HG02970 (cell line): ENCODE measurements around the gene GHRHR.

Experiments
- ATAC-seq: cut with Tn5 transposase; IDR thresholded peaks from one replicate; pipeline ENCODE4 v1.9.1; 2021; ENCODE audit warnings: mild to moderate bottlenecking, moderate library complexity, moderate number of reproducible peaks; ENCODE audit not compliant: unreplicated experiment, low FRiP score

Gene GHRHR

GRCh38 chr7:30927559-30927958 lies 36.2 kb upstream of the GHRHR start:
- no peak for ATAC-seq

- no peak for ATAC-seq
Observed at GRCh38 chr7:30928254-30928872, 35.4 kb upstream of the GHRHR start.

DNA sequence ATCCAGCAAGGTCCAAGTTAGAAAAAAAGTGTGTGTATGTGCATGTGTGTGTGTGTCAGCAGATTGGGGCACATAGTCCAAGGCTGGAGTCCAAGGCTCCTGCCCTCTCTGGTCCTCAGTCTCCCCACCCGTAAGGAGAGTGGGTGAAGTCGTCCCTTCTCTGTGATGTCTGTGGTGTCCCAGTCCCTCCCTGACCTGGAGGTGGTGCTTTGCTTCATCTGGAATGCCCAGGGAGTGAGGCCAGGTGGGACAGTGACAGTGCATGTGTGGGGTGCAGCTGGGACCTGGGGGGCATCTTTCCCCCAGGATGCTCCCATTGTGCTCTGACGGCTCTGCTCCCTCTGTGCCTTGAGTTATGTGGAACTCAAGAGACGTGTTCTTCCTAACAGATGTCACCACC lies 34.1 kb upstream of the GHRHR start:
- no peak for ATAC-seq

DNA sequence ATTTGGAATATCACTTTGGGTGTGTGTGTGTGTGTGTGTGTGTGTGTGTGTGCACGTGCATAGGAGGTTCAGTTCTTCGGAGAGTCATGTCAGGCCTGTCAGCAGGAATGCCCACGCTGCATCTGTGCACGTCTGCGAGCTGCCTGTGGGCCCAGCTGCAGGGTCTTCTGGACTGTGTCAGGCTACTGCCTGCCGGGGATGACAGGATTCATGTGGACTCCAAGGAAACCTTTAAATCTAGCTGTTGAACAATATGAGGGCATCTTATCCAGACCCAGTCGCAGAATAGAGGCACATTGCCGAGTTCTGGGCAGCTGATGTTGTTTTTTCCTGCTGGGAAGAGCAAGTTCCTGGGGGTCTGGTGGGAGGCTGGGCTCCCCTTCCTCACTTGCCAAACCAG lies 33.1 kb upstream of the GHRHR start:
- no peak for ATAC-seq

DNA sequence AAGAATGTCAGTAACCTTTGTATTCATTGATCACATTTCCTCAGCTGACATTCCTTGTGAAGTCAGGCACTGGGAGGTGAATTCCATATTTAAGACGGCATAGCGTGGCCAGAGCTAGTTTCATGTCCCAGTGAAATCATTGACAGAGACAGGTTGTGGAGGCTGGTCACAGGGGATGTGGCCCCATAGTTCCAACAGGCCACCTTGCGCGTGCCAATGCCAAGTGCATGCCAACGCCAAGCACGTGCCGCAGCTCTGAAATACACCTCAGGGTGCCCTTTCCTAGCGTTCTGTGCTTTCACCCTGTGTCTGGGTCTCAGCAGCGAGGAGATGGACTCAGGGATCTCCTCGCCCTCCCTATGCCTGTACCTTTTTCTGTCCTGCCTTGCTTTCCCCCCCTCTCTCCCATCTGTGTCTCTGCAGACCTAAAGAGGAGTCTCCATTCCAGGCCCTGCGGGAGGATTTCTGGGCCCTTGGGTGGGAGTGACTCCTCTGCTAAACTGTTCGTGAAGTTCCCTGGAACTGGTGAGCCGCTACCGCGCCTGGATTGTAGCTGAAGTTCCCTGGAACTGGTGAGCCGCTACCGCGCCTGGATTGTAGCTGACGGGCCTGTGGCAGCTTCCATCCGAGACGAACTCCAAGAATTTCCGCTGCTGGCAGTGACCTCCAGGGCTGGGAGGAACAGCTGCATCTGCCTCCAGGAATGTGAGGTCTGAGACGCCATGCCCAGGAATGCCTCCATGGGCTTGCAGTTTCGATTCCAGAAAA lies 32.4 kb upstream of the GHRHR start:
- no peak for ATAC-seq

DNA sequence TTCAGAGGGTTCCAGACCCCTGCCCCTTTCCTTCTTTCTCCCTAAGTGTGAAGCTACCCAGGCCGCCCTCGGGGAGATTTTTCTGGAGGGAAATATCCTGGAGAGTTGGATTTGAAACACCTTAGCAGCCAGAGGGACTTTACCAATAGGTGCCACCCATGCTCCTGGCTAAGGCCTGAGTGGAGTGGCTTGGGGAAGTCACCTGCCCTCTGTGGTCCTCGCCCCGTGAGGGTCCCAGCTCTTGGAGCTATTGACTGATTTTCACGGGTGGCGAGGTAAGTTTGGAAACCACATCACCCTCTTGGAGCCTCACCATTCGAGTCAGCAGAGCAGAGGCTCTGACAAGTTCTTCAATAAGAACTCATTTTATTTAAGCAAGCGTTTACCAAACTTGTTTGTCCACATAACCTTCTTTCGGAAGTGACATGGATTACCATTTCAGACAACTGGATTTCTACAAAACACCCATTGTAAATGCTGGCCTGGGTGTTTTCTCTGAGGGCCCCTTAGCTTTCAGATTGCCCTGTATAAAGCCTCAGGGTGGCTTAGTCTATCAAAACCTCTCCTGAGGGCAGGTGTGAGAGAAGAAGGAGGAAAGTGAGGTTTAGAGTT lies 31.7 kb upstream of the GHRHR start:
- no peak for ATAC-seq

GRCh38 chr7:30932562-30932961 lies 31.2 kb upstream of the GHRHR start:
- no peak for ATAC-seq

DNA sequence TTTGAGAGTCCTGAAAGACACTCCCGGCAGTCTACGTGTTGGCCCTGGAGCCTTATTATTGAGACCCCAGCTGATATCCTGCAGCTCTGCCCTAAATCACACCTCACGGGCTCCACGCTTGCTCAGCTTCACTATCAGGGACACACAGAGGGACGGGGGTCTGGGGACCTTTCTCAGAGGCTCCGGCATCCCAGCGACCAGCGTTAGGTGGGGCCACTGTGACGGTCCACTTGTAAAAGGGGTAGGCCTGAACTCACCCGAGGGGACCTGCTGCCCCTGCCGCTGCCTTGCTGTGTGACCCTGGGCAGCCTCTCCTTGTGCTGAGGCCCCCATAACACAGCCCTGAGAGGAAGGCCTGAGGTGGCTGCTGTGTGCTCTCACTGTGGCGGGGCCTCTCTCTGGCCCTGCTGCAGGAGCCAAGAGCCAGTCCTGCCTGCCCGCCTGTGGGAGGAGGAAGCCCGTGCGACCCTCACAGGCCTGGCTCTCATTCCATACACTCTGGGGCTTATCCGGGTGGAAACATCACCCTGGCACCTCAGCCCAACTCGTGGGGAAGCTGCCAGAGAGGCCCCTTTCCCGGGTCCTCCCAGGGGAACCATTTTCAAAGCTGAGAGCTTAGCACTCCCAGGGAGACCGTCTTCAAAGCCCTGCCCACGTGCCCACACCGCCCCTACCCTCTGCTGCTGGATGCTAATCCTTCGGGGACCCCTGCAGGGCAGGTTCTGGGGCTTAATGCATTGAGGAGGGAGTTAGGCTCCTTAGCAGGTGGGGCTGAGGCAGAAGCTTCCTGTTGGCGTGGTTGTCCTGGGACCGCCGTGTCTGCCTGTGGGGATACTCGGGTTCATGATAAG lies 30.4 kb upstream of the GHRHR start:
- ATAC-seq = no peak

DNA sequence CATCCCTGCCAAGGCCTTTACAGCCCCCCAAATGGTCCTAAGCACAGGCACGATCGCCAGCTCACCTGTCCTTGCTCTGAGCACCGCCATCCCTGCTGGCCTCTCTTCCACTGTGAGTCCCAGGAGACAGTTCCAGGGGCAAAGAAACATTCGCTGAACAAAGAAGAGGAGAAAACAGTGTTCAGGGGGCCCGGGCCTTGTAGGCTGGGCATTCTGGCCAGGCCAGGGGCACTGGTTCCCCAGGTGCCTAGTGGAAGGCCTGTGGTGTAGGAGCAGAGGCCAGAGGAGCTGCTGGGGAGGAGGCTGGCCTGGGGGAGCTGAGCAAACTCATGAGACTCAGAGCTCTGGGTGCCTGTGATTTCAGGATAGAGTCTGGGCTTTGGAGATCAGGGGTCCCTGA lies 29.5 kb upstream of the GHRHR start:
- ATAC-seq = no peak

- ATAC-seq = no peak
Observed at GRCh38 chr7:30934732-30935568, 28.8 kb upstream of the GHRHR start.

- no peak for ATAC-seq
Observed at GRCh38 chr7:30935569-30935877, 28.2 kb upstream of the GHRHR start.

GRCh38 chr7:30936650-30937245 lies 27.0 kb upstream of the GHRHR start:
- ATAC-seq = no peak

- ATAC-seq = no peak
Observed at GRCh38 chr7:30937416-30937815, 26.3 kb upstream of the GHRHR start.

DNA sequence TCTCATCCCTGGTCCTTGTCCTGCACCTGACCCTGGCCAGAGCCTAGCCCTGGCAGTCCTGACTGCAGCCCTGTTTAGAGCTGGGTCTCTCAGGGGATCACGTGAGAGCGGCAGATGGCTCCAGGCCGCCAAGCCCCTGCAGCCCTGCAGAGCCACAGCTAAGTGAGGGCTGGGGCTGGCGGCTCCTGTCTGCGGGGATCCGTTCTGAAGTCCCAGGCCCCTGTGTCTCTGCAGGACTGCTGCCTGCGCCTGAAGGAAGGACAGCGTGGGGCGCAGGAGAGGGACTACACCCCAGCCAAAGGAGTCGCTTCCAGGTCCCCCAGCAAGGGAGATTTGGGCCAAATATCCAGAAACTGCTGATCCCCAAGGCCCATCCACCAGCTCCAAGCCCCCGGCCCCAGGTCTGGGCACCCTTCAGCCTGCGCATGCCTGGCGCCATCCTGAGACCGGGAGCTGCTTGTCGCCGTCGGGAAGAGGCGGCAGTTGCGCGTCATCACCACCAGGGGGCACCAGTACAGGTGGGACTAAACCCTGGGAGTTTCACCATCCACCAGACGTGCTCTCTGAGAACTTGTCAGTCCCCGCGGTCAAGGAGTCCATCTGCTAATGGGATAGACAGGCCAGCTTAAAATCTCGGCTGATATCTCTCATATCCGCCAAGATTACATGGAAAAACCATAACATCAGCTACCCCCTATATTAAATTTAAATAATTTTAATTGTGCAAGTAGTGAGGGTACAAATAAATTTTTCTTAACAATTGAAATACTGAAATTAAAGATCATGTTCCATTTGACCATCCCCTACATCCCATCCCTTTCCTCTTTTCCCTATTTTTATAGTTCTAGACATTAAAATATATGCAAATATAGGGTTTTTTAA lies 25.1 kb upstream of the GHRHR start:
- no peak for ATAC-seq

- no peak for ATAC-seq
Observed at GRCh38 chr7:30941582-30942323, 22.0 kb upstream of the GHRHR start.

DNA sequence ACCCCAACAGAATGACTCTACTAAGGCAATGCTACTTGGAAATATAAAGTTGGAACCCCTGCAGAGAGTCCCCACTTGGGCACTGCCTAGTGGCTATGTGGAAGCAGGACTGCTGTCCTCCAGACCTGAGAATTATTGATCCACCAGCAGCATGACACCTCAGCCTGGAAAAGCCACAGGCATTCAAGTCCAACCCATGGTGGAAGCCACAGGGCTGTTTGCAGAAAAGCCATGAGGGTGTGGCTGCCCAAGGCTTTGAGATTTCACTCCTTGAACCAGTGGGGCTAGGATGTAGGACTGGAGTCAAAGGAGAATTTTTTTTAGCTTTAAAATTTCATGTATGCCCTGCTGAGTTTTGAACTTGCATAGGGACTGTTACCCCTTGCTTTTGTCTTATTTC lies 13.6 kb upstream of the GHRHR start:
- no peak for ATAC-seq

DNA sequence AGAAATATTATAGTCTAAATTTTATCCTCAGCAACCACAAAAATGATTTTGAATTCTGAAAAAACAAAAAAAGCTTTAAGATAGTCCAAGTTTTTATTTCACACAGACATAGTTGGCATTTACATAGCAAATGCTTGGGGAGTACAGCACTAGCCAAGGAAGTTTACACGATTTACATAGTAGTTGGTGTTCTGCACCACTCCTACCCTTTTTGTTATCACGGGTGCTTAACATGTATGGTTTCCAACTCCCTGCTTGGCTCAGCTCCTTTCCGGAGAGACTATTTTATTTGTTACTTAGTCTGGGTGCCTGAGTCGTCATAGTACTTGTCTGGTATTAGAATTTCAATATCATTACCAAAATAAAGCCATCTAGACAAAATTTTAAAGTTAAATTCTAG lies 8.8 kb upstream of the GHRHR start:
- no peak for ATAC-seq

GRCh38 chr7:30956704-30957103 lies 7.0 kb upstream of the GHRHR start:
- no peak for ATAC-seq
